ENCODE data around the gene TMIGD3.

Gene TMIGD3

DNA sequence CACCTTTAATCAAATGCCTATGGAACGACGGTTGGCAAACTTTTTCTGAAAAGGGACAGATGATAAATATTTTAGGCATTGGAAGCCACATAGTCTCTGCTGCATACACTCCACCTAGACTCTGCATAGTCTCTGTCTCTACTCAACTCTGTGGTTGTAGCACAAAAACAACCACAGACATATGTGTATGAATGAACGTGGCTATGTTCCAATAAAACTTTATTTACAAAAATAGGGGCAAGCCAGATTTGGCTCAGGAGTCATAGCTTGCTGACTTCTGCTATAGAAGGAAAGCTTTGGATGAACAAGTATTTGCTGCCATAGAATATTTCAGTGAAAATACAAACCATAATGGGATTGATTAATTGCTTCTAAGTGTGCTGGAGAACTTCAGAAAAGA, 37.5 kb upstream of the TMIGD3 start:
- H3K4me3 ChIP-seq (ENCODE audit: low read depth, low read length): no peak overlapping the region
- TF ChIP-seq, protein P1, sequence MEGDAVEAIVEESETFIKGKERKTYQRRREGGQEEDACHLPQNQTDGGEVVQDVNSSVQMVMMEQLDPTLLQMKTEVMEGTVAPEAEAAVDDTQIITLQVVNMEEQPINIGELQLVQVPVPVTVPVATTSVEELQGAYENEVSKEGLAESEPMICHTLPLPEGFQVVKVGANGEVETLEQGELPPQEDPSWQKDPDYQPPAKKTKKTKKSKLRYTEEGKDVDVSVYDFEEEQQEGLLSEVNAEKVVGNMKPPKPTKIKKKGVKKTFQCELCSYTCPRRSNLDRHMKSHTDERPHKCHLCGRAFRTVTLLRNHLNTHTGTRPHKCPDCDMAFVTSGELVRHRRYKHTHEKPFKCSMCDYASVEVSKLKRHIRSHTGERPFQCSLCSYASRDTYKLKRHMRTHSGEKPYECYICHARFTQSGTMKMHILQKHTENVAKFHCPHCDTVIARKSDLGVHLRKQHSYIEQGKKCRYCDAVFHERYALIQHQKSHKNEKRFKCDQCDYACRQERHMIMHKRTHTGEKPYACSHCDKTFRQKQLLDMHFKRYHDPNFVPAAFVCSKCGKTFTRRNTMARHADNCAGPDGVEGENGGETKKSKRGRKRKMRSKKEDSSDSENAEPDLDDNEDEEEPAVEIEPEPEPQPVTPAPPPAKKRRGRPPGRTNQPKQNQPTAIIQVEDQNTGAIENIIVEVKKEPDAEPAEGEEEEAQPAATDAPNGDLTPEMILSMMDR (IDR thresholded peaks at IDR 0.05; ENCODE audit: low read depth, low read length, missing control alignments): no peak
- no peak for DNase-seq (ENCODE audit: low read depth)

DNA sequence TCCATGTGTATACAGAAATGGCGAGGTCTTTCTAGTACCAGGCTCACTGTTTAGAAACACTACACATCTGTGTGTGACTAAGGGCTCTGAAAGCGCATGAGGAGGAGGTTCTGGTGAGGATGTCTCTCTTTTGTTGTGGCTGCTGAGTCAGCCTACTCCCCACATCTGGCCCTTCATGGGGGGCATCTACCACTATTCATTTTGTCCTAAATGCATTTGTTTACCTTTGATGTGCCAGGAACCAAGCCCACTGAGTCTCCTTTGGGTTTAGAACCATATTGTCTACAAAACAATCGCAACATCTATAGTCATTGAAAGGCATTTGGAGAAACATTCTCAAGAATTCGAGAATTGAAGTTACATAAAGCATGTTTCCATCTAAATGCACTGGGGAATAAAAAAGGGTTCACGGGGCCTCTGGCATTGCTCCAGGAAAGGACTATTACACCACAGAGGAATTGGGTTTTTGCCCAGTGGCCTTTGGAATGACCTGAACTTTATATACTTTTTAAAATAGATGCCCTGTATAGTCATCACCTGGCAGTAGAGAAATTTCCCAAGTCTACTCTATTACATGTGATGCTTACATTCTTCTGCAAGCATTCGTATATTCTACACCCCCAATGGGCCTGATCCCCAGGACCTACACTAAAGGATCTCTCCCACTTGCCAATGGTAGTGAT, 35.1 kb upstream of the TMIGD3 start:
- no peak for DNase-seq (ENCODE audit: low read depth)
- TF ChIP-seq, protein P1 (IDR thresholded peaks at IDR 0.05; ENCODE audit: low read depth, low read length, missing control alignments): no peak
- H3K4me3 ChIP-seq (ENCODE audit: low read depth, low read length): no peak overlapping the region

DNA sequence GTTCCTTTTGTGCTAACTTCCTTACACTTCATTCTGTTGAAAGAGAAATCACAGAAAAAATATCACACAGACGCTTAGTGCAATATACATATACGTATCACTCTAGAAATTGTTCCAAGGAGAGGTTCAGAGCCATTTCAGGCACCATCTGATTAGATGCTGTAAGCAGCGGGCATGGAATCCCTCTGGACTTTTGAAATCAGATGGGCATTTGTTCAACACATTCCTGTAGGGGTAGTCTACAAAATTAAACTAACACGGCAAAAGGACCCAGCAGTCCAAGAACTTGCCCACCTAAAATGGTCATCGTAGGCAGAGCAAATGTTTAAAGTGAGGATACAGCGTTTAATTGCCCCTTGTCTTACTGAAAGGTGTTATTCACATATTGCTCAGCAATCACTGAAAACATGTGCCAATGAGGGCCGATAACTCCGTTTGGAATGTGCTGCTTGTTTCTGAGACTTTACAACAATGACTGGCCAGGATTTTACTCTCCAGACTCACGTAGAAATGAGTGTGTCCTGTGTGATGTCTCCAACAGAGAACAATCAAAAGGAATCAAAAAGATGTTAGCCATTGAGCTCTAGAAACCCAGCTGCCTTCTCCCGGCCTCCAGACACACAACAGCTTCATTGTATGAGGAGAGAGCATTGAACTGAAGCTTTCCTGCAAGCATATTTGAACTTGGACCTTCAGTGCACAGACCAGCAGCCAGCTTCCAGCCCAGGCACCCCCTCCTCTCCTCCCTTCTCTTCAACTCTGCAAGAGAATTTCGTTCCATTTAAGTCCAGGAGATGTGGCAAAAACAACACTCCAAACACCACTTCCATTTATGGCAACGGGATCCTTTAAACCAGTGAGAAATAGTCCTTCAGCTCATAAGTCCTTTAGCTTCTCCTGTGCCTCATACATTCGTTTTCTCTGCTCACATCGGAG, 32.1 kb upstream of the TMIGD3 start:
- DNase-seq (ENCODE audit: low read depth): no peak
- H3K4me3 ChIP-seq (ENCODE audit: low read depth, low read length): no peak overlapping the region
- TF ChIP-seq, protein P1 (IDR thresholded peaks at IDR 0.05; ENCODE audit: low read depth, low read length, missing control alignments): no peak

DNA sequence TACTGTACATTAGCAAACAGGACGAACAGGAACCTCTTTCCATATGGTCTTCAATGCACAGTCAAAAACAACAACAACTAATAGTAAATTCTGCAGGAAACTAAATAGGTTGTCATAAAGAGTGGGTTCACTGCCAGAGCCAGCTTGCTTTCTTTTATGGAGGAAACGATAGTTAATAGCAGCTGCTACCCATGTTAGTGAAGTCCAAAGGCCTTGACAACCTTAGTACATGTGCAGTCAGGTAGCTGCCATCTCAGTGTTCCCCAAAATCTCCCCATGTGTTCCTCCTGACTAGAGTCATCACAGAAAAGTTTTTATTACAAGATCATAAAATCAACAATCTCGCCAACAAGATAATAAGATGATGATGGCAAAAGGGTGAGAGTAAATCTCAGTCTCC, 16.6 kb upstream of the TMIGD3 start:
- TF ChIP-seq, protein P1 (IDR thresholded peaks at IDR 0.05; ENCODE audit: low read depth, low read length, missing control alignments): no peak
- DNase-seq (ENCODE audit: low read depth): no peak
- H3K4me3 ChIP-seq (ENCODE audit: low read depth, low read length): no peak overlapping the region

DNA sequence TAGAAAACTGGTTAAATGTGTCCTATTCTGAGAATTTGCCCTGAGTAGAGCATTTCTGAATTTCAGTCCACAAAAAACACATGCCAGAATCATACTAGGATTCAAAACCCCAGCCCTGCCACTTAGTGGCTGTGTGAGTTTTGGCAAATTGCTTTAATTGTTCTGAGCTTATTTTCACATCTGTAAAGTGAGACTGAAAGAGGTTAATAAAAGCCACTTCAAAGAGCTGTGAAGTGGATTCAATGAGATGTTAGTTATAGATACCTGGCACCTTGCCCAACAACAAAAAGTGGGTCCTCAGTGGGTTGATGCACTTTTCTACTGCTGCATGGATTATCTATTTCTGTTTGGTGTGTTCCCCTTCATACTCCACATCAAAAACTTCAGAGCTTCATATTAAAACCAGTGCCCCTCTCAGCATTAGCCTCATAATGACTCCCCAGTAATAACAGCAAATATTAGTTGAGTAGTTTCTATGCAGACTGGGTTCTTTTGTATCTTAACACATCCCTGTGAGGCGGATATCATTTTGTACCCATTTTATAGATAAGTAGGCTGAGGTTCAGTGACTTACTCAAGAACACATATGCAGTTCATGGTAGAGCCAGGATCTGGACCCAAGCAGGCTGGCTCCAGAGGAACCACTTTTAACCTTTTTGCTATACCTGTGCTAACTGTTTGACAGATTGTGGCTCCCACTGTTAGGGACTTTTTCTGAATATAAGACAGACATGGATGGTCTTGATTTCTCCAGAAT, 14.2 kb upstream of the TMIGD3 start:
- TF ChIP-seq, protein P1 (IDR thresholded peaks at IDR 0.05; ENCODE audit: low read depth, low read length, missing control alignments): no peak
- H3K4me3 ChIP-seq (ENCODE audit: low read depth, low read length): no peak overlapping the region
- no peak for DNase-seq (ENCODE audit: low read depth)

DNA sequence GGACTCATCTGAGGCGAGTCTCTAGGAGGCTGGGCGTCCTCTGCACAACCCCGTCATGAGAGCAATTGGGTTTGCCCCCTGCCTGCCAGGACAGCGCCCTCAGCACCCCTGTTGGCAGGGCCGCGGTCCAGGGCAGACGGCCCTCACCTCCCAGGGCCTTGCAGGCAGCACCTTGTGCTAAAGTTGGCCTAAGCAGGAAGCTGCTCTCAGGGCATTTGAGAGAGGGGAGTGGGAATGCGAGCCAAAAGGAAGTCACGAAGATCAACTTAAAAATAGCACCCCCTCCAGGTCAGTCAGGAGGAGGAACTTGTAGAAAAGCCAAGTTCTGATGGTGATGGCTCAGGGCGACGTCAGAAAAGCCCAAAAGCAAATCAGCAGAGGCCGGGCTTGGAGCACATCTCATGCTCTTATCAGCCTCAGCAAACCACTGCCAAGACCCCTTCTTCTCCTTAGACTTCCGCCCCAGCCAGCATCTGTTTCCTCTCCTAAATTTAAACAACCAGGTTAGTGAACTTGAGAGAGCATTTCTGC, 12.6 kb upstream of the TMIGD3 start:
- peak overlapping the region; percentile 53 for H3K4me3 ChIP-seq (ENCODE audit: low read depth, low read length)
- TF ChIP-seq, protein P1 (IDR thresholded peaks at IDR 0.05; ENCODE audit: low read depth, low read length, missing control alignments): peak; percentile 64
- DNase-seq (ENCODE audit: low read depth): peak; percentile 72

All from GM12864 (cell line).